Hepatocyte (in vitro differentiated cells): ENCODE measurements around the gene SBF2.

Experiments used
- CTCF ChIP-seq: fragments of 200-600 bp; sonication (generic); IDR thresholded peaks from 2 replicates; pipeline ENCODE4 v1.5.1; 2016; ENCODE audit warnings: antibody characterized with exemption, mild to moderate bottlenecking; ENCODE audit not compliant: poor library complexity
- EZH2phosphoT487 ChIP-seq: fragments of 200-600 bp; sonication (generic); IDR thresholded peaks from one replicate; pipeline ENCODE4 v1.6.1; 2018; ENCODE audit warnings: antibody characterized with exemption, mild to moderate bottlenecking, low read depth, moderate library complexity; ENCODE audit not compliant: unreplicated experiment, severe bottlenecking

GRCh38 chr11:10125522-10126133 is 168.4 kb downstream of the SBF2 start:
- TF ChIP-seq EZH2phosphoT487 = no peak
- TF ChIP-seq CTCF = no peak
